ENCODE results near the gene PRKAR1A. TPM values are rescaled to one million over a fixed set of nuclear protein-coding genes. Genes with fewer than 3 reads are reported as not detected.

Gene PRKAR1A
- total RNA-seq, 3 donors from 2014 or later = 133 to 167 (median 134) TPM

DNA sequence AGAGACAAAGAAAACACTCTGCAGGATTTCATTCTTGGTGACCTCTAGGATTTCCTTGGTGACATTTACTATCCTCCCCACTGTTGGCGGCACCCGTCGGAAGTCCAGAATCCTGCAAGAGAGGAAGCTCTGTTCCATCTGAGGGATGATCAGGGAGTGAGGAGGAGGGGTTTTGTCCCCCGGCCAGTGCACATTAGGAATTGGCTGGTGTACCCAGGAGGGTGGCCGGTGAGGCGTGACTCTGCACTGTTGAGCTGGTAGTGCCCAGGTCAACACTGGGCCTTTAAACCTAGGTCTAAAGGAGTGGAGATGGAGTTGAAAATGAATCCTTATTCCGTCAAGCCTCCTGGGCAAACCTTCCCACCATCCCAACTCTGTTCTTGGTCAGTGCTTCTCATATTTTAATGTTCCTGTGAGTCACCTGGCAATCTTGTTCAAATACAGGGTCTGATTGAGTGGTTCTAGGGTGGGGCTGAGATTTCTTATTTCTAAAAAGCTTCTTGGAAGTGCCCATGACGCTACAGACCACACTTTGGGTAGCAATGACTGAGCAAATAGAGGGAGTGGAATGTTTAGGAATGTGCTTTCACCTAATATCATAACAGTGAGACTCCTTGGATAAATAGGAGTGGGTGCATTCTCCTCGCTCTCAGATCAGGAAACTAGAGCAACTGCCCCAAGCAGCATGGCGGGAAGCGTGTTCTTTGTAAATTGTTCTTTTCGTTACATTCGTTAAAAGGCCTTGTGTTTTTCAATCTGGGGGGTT lies 30.7 kb downstream of the PRKAR1A start:
- no peaks in the 10 kb centered on the region for H3K9me3 Mint-ChIP-seq
- ATAC-seq = no peak
- H3K36me3 Mint-ChIP-seq (ENCODE audit: insufficient read depth) = peaks cover 11% of the 10 kb centered on the region
- H3K27me3 Mint-ChIP-seq (ENCODE audit: low read depth) = no peaks in the 10 kb centered on the region
- H3K4me1 Mint-ChIP-seq (ENCODE audit: low read depth) = no peaks in the 10 kb centered on the region
- no peak overlapping the region for H3K4me3 Mint-ChIP-seq
- no peak for DNase-seq

DNA sequence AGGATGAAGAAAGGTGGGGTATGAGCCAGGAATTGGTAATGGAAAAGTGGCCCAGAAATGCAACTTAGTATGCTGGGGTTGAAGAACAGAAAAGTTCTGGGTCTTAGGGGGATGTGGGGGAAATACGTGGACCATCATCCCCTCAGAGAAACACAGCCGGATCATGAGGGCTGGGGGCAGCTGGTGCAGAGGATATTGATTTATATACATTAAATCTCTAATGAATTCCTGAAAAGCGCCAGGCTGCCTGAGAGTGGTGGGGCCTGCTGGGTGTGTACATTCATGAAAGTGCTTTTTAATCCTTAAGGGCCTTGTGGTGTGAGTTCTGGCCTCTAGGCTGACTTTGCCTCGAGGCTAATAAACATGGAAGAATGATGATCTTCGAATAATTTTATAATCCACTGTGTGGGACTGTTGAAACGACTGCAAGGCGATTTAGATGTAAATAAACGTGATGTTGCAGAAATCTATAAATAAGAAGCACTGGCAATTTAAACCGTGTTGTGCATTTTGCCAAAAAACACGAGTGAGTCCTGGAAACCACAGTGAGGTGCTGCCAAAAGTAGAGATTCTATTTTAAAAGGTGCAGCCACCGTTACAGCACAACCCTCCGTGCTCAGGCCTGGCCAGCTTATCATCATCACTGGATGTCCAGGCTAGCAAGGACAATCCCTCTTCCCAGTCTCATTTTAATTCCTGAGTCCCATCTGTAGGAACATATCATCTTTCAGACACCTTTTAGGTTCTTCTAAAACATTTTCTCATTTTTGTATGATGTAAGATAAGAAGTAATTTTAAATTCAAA lies 32.1 kb downstream of the PRKAR1A start:
- H3K4me3 Mint-ChIP-seq = no peak overlapping the region
- ATAC-seq = no peak
- H3K36me3 Mint-ChIP-seq (ENCODE audit: insufficient read depth) = peaks cover 8% of the 10 kb centered on the region
- no peak for DNase-seq
- no peaks in the 10 kb centered on the region for H3K27me3 Mint-ChIP-seq (ENCODE audit: low read depth)
- H3K9me3 Mint-ChIP-seq = no peaks in the 10 kb centered on the region
- H3K4me1 Mint-ChIP-seq (ENCODE audit: low read depth) = no peaks in the 10 kb centered on the region

DNA sequence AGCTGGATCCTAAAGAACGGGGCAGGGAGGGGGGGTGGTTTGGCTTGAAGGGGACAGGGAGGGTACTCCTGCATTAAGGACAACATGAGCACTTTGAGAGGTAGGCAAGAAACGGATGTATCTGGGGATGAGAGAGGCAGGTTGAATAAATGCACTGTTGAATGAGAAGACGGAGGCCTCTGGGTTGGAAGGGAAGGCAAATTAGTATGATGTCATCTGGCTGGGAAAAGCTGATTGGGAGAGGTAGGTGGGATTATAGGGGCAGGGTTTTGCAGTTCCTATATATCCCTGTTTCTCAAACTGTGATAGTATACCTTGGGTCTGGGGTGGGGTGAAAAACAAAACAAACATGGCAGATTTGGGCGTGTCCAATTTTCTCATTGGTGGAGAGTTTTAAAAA lies 44.3 kb downstream of the PRKAR1A start:
- no peaks in the 10 kb centered on the region for H3K4me1 Mint-ChIP-seq (ENCODE audit: low read depth)
- no peaks in the 10 kb centered on the region for H3K9me3 Mint-ChIP-seq
- H3K36me3 Mint-ChIP-seq (ENCODE audit: insufficient read depth) = no peaks in the 10 kb centered on the region
- no peak overlapping the region for H3K4me3 Mint-ChIP-seq
- DNase-seq (no peak), ATAC-seq (no peak)
- H3K27me3 Mint-ChIP-seq (ENCODE audit: low read depth) = no peaks in the 10 kb centered on the region

DNA sequence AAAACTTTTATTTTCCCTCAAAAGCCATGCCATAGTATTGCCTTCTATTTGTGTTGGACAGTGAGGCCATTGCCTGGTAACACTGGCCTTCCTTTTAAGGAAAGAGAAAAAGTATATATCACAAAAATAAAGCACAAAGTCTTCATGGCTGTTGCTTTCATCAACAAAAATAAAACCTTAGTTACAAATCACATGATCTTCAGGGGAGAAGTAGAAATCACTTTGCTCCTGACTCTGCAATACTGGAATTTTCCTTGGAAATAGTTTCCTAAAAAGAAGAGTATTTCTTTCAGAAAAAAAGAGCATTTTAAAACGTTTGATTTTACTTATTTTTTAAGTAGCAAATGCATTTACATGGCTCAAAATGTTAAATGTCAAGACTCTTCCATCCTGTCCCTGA lies 47.1 kb downstream of the PRKAR1A start:
- Mint-ChIP-seq H3K4me3 (no peak overlapping the region), H3K9me3 (no peaks in the 10 kb centered on the region), H3K4me1 (ENCODE audit: low read depth) (no peaks in the 10 kb centered on the region), H3K36me3 (ENCODE audit: insufficient read depth) (no peaks in the 10 kb centered on the region), H3K27me3 (ENCODE audit: low read depth) (no peaks in the 10 kb centered on the region)
- ATAC-seq = no peak
- DNase-seq = no peak

DNA sequence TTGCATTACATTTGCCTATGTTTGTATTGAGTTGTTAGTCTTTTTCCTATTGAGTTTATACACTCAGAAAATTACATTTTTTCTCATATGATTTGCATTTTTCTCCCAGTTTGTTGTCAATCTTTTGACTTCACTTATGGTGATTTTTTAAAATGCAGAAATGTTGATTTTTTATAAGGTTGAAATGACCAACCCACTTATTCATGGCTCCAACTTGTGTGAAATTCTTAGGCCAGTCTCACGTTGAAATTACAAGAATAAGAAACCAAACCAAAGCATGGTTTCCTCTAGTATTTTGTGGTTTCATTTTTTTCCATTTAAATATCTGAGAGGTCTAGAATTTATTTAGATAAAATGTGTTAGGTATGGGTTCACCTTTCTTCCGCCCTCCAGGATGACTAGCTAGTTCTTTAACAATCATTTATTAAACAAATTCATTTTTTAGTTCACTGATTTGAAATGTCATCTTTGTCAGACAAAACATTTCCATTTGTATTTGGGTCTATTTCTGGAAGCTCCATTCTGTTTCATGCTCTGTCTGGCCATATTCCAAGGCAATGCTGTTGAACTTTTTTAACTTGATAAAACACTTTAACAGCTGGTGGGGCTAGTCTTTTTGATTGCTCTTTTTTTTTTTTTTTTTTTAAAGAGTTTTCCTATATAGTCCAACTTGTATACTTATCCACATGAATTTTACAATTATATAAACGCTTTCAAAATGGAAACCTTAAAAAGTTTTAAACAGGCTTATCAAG lies 48.9 kb downstream of the PRKAR1A start:
- H3K36me3 Mint-ChIP-seq (ENCODE audit: insufficient read depth) = no peaks in the 10 kb centered on the region
- no peak overlapping the region for H3K4me3 Mint-ChIP-seq
- H3K9me3 Mint-ChIP-seq = no peaks in the 10 kb centered on the region
- DNase-seq (no peak), ATAC-seq (no peak)
- H3K27me3 Mint-ChIP-seq (ENCODE audit: low read depth) = no peaks in the 10 kb centered on the region
- no peaks in the 10 kb centered on the region for H3K4me1 Mint-ChIP-seq (ENCODE audit: low read depth)

DNA sequence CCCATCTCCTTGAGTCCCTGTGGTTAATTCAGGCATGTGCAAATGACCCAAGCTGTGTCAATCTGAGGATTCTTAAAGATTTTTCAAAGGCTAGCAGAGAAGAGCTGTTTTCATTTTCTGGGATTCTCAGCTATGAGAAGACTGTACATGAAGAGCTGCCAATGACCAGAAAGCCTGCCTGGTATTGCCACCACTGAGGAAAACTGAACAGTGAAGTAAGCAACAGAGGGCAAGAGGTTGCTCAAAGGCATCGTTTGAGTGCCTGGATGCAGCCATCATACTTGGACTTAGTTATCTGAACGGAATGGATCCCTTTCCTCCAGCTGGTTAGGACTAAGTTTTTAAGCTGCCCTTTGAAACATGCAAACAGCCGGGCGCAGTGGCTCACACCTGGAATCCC lies 50.5 kb downstream of the PRKAR1A start:
- Mint-ChIP-seq H3K27me3 (ENCODE audit: low read depth) (no peaks in the 10 kb centered on the region), H3K36me3 (ENCODE audit: insufficient read depth) (no peaks in the 10 kb centered on the region), H3K4me3 (no peak overlapping the region), H3K9me3 (no peaks in the 10 kb centered on the region), H3K4me1 (ENCODE audit: low read depth) (no peaks in the 10 kb centered on the region)
- no peak for DNase-seq
- no peak for ATAC-seq

DNA sequence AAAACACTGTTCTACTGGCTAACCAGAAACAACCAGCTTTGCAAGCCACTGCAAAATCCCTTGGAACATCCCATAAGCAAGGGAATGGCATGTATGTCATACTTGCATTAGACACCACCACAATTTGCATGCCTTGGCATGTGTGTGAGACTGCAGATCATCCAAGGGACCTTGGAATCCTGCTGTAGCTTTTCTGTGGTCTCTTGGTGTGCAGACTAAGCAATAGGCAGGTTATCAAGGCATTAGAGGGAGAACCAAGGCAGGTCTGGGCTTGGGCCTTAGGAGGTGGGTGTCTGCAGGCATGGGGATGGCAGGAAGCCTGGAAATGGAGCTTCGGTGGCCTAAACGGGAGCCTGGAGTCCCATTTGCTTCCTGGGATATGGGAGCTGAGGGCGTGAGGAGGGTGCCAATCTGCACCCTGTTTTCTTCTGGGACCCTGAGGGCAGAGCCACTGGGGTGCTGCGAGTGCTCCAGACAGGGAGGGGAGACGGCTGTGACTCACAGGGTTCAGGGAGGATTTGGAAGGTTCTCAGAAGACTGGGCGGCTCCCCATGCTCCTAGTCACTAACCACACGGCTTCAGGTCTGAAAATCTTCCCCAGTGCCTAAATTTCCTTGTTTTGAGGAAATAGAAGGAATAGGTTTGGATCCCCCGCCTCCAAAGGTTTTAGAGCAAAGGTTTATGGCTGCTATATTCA lies 52.3 kb downstream of the PRKAR1A start:
- H3K9me3 Mint-ChIP-seq = no peaks in the 10 kb centered on the region
- H3K4me1 Mint-ChIP-seq (ENCODE audit: low read depth) = no peaks in the 10 kb centered on the region
- no peak for DNase-seq
- no peak overlapping the region for H3K4me3 Mint-ChIP-seq
- no peaks in the 10 kb centered on the region for H3K36me3 Mint-ChIP-seq (ENCODE audit: insufficient read depth)
- ATAC-seq = no peak
- H3K27me3 Mint-ChIP-seq (ENCODE audit: low read depth) = no peaks in the 10 kb centered on the region

DNA sequence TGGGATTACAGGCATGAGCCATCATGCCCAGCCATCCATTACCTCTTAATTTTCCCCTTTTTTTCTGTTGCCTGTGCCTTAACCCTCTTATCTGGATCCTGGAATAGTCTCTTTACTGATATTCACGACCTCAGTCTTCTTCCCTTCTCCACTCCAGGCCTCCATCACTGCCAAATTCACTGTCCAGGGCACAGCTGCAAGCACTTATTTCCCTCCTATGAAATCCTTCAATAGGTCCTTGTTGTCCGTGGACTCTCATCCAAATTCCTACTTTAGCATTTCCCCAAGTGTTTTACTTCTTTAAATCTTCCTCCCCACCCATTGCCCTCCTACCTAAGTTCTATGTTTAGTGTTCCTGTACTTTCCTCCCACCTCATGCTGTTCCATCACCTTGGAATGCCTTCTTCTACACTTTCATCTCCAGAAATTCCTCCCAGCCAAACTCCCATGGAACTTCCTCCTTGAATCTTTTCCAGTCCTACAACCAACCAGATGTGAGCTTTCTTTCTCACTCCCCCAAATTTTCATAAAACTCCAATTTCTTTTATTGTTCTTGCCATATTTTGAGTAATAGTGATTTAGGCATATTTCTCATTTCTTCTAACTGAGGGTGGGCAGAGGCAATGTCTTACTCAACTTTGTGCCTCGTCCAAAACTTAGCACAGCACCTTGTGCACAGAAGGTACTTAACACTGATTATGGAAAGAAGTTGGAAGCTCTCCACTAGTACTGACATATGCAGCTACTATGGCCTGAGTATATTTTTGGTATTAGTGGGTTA lies 53.6 kb downstream of the PRKAR1A start:
- H3K36me3 Mint-ChIP-seq (ENCODE audit: insufficient read depth) = no peaks in the 10 kb centered on the region
- H3K27me3 Mint-ChIP-seq (ENCODE audit: low read depth) = no peaks in the 10 kb centered on the region
- H3K4me1 Mint-ChIP-seq (ENCODE audit: low read depth) = no peaks in the 10 kb centered on the region
- no peak overlapping the region for H3K4me3 Mint-ChIP-seq
- DNase-seq (no peak), ATAC-seq (no peak)
- no peaks in the 10 kb centered on the region for H3K9me3 Mint-ChIP-seq

DNA sequence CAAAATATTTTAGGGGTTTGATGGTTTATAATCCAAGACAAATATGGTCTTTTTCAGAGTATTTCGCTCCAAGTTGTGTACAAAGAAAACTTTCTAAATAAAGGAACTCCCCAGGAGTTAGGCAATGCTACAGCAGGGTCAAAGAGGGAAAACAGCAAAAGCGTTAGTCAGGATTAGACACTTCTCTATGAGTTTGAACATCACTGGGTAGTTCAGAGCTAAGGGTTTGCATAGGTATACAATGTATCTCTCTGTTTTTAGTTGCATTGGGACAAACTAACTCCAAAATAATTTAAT lies 54.2 kb downstream of the PRKAR1A start:
- no peak for ATAC-seq
- Mint-ChIP-seq H3K27me3 (ENCODE audit: low read depth) (no peaks in the 10 kb centered on the region), H3K4me3 (no peak overlapping the region)

DNA sequence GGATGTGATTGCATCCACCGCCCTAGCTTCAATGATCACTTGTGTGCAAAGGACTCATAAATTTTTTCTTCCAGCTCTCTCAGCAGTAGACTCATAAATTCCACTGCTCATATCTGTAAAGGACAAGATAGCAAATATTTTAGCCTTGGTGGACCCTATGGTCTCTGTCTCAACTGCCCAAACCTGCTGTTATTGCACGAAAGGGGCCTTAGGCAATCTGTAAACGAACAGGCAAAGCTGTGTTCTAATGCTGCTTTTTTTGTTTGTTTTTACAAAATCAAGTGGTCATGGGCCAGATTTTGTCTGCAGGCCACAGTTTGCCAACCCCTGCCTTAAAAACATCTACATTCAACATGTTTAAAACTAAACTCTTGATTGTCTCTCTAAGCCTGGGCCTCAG lies 54.8 kb downstream of the PRKAR1A start:
- no peaks in the 10 kb centered on the region for H3K9me3 Mint-ChIP-seq
- H3K36me3 Mint-ChIP-seq (ENCODE audit: insufficient read depth) = no peaks in the 10 kb centered on the region
- DNase-seq = no peak
- no peaks in the 10 kb centered on the region for H3K27me3 Mint-ChIP-seq (ENCODE audit: low read depth)
- H3K4me3 Mint-ChIP-seq = no peak overlapping the region
- H3K4me1 Mint-ChIP-seq (ENCODE audit: low read depth) = no peaks in the 10 kb centered on the region
- no peak for ATAC-seq

More for the DNA sequence above, 54.2 kb downstream of the PRKAR1A start:
- Mint-ChIP-seq H3K4me1 (ENCODE audit: low read depth) (no peaks in the 10 kb centered on the region), H3K9me3 (no peaks in the 10 kb centered on the region), H3K36me3 (ENCODE audit: insufficient read depth) (no peaks in the 10 kb centered on the region)
- DNase-seq = no peak

DNA sequence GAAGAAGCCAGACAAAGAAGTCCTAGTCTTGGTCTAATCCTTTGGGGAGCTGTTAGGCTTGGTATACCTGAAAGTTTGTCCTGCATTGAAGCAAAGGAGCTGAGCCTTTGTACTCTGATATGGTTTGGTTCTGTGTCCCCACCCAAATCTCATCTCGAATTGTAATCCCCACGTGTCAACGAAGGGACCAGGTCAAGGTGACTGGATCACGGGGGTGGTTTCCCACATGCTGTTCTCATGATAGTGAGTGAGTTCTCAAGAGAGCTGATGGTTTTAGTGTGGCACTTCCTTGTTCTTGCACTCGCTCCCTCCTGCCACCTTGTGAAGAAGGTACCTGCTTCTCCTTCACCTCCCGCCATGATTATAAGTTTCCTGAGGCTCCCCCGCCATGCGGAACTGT lies 55.4 kb downstream of the PRKAR1A start:
- Mint-ChIP-seq H3K9me3 (no peaks in the 10 kb centered on the region), H3K36me3 (ENCODE audit: insufficient read depth) (no peaks in the 10 kb centered on the region), H3K4me3 (no peak overlapping the region), H3K4me1 (ENCODE audit: low read depth) (no peaks in the 10 kb centered on the region), H3K27me3 (ENCODE audit: low read depth) (no peaks in the 10 kb centered on the region)
- ATAC-seq = no peak
- no peak for DNase-seq

DNA sequence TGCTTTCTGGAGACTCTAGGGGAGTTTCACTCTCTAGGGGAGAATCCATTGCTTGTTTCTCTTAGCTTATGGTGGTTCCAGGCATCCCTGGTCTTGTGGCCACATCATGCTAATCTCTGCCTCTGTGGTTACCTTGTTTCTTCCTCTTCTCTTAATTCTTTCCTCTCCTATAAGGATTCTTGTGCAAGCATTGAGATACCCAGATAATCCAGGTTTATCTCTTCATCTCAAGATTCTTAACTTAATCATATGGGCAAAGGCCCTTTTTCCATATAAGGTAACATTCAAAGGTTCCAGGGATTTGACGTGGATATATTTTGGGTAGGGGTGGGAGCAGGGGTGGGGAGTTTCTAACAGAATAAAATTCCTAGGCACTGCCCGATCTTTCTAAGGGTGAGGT lies 56.4 kb downstream of the PRKAR1A start:
- no peak for ATAC-seq

DNA sequence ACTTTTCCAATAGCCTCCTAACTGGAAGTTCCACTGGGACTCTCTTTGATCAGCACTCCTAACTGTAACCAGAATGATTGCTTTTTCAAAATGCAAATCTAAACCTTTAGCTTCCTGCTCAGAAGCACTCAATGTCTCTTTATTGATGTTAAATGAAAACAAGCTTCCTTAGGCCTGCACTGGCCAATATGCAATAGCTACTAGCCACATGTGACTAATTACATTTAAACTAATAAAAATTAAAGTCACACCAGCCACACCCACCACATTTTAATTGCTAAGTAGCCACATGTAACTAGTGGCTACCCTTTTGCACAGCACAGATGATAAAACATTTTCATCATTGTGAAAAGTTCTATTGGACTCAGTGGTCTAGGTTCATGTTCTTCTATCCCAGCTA lies 57.1 kb downstream of the PRKAR1A start:
- ATAC-seq (no peak), DNase-seq (no peak)
- no peaks in the 10 kb centered on the region for H3K36me3 Mint-ChIP-seq (ENCODE audit: insufficient read depth)
- no peaks in the 10 kb centered on the region for H3K4me1 Mint-ChIP-seq (ENCODE audit: low read depth)
- no peak overlapping the region for H3K4me3 Mint-ChIP-seq
- H3K9me3 Mint-ChIP-seq = no peaks in the 10 kb centered on the region
- H3K27me3 Mint-ChIP-seq (ENCODE audit: low read depth) = no peaks in the 10 kb centered on the region

More for the DNA sequence above, 56.4 kb downstream of the PRKAR1A start:
- DNase-seq = no peak
- Mint-ChIP-seq H3K4me3 (no peak overlapping the region), H3K36me3 (ENCODE audit: insufficient read depth) (no peaks in the 10 kb centered on the region), H3K9me3 (no peaks in the 10 kb centered on the region), H3K4me1 (ENCODE audit: low read depth) (no peaks in the 10 kb centered on the region), H3K27me3 (ENCODE audit: low read depth) (no peaks in the 10 kb centered on the region)

DNA sequence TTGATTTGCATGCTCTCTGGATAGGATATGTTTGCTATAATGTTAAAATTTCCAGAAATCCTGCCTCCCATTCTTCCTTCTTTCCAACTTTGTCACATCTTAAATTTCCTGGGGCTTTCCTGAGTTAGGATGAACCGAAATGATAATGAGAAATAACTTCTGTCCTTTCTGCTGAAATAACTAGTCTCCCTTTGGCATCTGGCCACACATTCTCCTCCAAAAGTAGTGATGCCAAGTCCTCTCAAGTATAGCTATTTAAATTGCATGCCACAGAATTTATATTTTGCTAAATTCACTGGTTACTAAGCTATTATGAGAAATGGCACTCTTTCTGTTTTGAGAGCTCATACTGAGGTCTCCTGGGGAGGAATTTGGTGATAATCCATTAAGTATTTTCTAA lies 58.3 kb downstream of the PRKAR1A start:
- DNase-seq = no peak
- no peak for ATAC-seq
- no peaks in the 10 kb centered on the region for H3K36me3 Mint-ChIP-seq (ENCODE audit: insufficient read depth)
- H3K4me1 Mint-ChIP-seq (ENCODE audit: low read depth) = no peaks in the 10 kb centered on the region
- H3K4me3 Mint-ChIP-seq = no peak overlapping the region
- no peaks in the 10 kb centered on the region for H3K27me3 Mint-ChIP-seq (ENCODE audit: low read depth)
- no peaks in the 10 kb centered on the region for H3K9me3 Mint-ChIP-seq
